CMK (cell line): Measurements from ENCODE around the gene EML5.
A peak's percentile ranks its signal among the peaks of the same experiment; 100 is the strongest.
"Not testable (repeated sequence)": the region's sequence is repeated elsewhere in the genome, so short reads cannot be mapped to it uniquely, and the experiment has no call there.

Source experiments
- DNase-seq: peaks from one replicate; pipeline ENCODE4 v3.0.0-alpha.2; 2010; ENCODE audit warnings: low read depth

EML5 gene

GRCh38 chr14:88792473-88793258, at the start of gene EML5:
Gene EML5, minus strand, starts transcription at chr14:88792953. Its CDS starts 450 bp downstream, at chr14:88792503.
- DNase-seq = peak; percentile 12

GRCh38 chr14:88842414-88842813, 49.7 kb upstream of the EML5 start:
- no peak for DNase-seq

- no peak for DNase-seq
Measured at GRCh38 chr14:88841741-88842140, 49.0 kb upstream of the EML5 start.

- DNase-seq = no peak
Measured at GRCh38 chr14:88840926-88841325, 48.2 kb upstream of the EML5 start.

GRCh38 chr14:88838015-88838414, 45.3 kb upstream of the EML5 start:
- DNase-seq = no peak

- DNase-seq = no peak
Measured at GRCh38 chr14:88837495-88837894, 44.7 kb upstream of the EML5 start.

GRCh38 chr14:88835661-88836060, 42.9 kb upstream of the EML5 start:
- DNase-seq = no peak

GRCh38 chr14:88834883-88835431, 42.2 kb upstream of the EML5 start:
- DNase-seq = no peak

- no peak for DNase-seq
Measured at GRCh38 chr14:88831284-88831683, 38.5 kb upstream of the EML5 start.

- no peak for DNase-seq
Measured at GRCh38 chr14:88829685-88830302, 37.0 kb upstream of the EML5 start.

- no peak for DNase-seq
Measured at GRCh38 chr14:88829188-88829587, 36.4 kb upstream of the EML5 start.

GRCh38 chr14:88825503-88825902, 32.8 kb upstream of the EML5 start:
- no peak for DNase-seq

- no peak for DNase-seq
Measured at GRCh38 chr14:88825078-88825458, 32.3 kb upstream of the EML5 start.

- DNase-seq = peak; percentile 52
Measured at GRCh38 chr14:88824314-88825077, 31.7 kb upstream of the EML5 start, which contains the start of gene TTC8. Gene TTC8, plus strand, starts transcription at chr14:88824651. Its CDS starts 57 bp downstream, at chr14:88824708.

- no peak for DNase-seq
Measured at GRCh38 chr14:88823968-88824313, 31.2 kb upstream of the EML5 start.

- no peak for DNase-seq
Measured at GRCh38 chr14:88821888-88822287, 29.1 kb upstream of the EML5 start.

GRCh38 chr14:88821378-88821777, 28.6 kb upstream of the EML5 start:
- no peak for DNase-seq

GRCh38 chr14:88819674-88820073, 26.9 kb upstream of the EML5 start:
- DNase-seq = not testable (repeated sequence)

GRCh38 chr14:88818018-88818417, 25.3 kb upstream of the EML5 start:
- no peak for DNase-seq

- DNase-seq = no peak
Measured at GRCh38 chr14:88815980-88816379, 23.2 kb upstream of the EML5 start.

GRCh38 chr14:88808359-88808758, 15.6 kb upstream of the EML5 start:
- DNase-seq = no peak

- DNase-seq = no peak
Measured at GRCh38 chr14:88804477-88804876, 11.7 kb upstream of the EML5 start.

GRCh38 chr14:88804035-88804434, 11.3 kb upstream of the EML5 start:
- DNase-seq = no peak
